Mucosa of rectum (tissue), 2 donors: ENCODE measurements around the gene CD33.

Source experiments
- H3K27ac ChIP-seq, 2 donors: one replicate each; pipeline ENCODE4 v1.7.0; 2013; ENCODE audit warnings: inconsistent platforms in 2 of 2, low read depth in 2 of 2, low read length in 2 of 2
- H3K27me3 ChIP-seq, 2 donors: one replicate each; pipeline ENCODE4 v1.7.0; 2013; ENCODE audit warnings: low read length in 2 of 2; ENCODE audit not compliant: control insufficient read depth in 2 of 2, insufficient read depth in 2 of 2
- H3K36me3 ChIP-seq, 2 donors: one replicate each; pipeline ENCODE4 v1.7.0; 2013; ENCODE audit warnings: low read length in 2 of 2; ENCODE audit not compliant: control insufficient read depth in 2 of 2, insufficient read depth in 2 of 2
- H3K4me1 ChIP-seq, 2 donors: one replicate each; pipeline ENCODE4 v1.7.0; 2013; ENCODE audit warnings: low read length in 2 of 2, mild to moderate bottlenecking in 1 of 2; ENCODE audit not compliant: control insufficient read depth in 2 of 2, insufficient read depth in 2 of 2
- H3K4me3 ChIP-seq, 2 donors: one replicate each; pipeline ENCODE4 v1.7.0; 2013; ENCODE audit warnings: low read length in 2 of 2
- H3K9ac ChIP-seq, 2 donors: one replicate each; pipeline ENCODE4 v1.7.0; 2013; ENCODE audit warnings: low read length in 2 of 2, low read depth in 1 of 2, mild to moderate bottlenecking in 1 of 2
- H3K9me3 ChIP-seq, 2 donors: one replicate each; pipeline ENCODE4 v1.7.0; 2013; ENCODE audit warnings: low read length in 2 of 2; ENCODE audit not compliant: control insufficient read depth in 2 of 2
- donor health status: healthy.
- donor health status: Normal muscosa, but diverticular disease.

Gene CD33

DNA sequence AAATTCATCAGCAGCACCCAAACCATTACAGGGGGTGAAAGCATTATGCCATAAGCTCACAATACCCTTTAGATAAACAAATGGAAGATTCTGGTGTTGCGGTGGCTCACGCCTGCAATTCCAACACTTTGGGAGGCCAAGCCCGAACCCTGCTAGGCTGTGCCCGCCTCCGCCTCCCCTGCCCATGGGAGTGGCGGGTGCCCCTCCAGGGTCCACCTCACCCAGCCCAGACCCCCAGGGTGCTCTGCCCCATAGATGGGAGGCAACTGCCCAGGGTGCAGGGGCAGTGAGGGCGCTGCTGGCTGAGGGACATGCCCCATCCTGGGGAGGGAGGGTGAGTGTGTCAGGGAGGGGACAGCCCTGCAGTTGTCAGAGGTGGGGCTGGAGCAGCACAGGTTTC lies 16.0 kb downstream of the CD33 start:
- H3K27me3 ChIP-seq, result no peaks in the 10 kb centered on the region

DNA sequence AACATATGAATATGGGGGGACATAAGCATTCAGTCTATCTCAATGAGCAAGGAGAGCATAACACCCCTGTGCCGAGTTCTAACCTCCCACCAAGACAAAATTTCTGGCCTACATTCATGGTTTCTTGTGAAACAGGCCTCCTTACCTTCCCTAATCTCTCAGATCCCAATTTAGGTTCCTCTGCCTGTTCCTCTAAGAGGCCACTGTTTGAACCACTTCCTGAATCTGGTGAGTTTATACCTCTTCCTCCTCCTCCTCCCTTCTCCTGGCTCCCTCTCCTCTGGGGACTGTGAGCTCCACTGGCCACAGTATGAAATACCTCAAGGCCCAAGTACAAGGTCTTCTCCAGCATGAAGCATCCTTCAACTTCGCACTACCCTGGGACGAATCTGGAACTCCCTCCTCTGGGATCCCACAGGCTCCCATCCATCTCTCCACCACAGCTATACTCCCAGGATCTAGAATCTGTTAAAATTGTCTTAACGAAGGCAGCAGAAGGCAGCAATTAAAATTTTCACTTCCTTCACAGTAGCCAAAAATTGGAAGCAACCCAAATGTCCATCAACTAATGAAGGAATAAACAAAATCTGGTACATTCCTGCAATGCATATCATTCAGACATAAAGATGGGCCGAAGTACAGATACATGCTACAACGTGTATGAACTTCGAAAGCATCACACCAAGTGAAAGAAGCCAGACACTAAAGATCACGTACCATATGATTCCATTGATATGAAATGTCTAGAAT lies 18.2 kb downstream of the CD33 start:
- H3K27ac ChIP-seq, result no peak overlapping the region
- H3K36me3 ChIP-seq, result no peaks in the 10 kb centered on the region
- H3K9ac ChIP-seq, result no peak overlapping the region
- no peaks in the 10 kb centered on the region for H3K9me3 ChIP-seq
- no peaks in the 10 kb centered on the region for H3K27me3 ChIP-seq
- H3K4me1 ChIP-seq, result no peaks in the 10 kb centered on the region
- H3K4me3 ChIP-seq, result no peak overlapping the region

More for the DNA sequence above, 16.0 kb downstream of the CD33 start:
- no peaks in the 10 kb centered on the region for H3K36me3 ChIP-seq
- H3K4me3 ChIP-seq, result no peak overlapping the region
- no peak overlapping the region for H3K9ac ChIP-seq
- no peaks in the 10 kb centered on the region for H3K9me3 ChIP-seq
- no peak overlapping the region for H3K27ac ChIP-seq
- no peaks in the 10 kb centered on the region for H3K4me1 ChIP-seq

DNA sequence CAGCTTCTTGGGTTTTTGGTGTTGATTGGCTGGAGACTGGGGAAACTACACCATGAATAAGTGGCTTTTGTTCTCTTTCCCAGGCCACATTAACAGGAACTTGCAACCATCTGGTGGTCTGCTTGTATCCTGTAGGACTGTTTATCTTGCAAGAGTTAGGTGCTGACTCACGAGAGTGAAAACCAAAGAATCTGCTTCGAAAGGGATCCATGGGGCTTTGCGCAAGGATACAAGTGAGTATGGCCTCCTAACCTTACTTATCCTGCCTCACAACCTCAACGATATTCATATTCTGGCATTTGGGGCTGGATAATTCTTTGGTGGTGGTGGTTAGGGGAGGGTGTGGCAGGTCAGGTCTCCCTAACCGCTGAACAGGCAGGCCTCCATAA lies 21.3 kb downstream of the CD33 start:
- H3K9me3 ChIP-seq, result no peaks in the 10 kb centered on the region
- no peak overlapping the region for H3K27ac ChIP-seq
- H3K4me3 ChIP-seq, result no peak overlapping the region
- no peaks in the 10 kb centered on the region for H3K36me3 ChIP-seq
- H3K4me1 ChIP-seq, result no peaks in the 10 kb centered on the region
- no peaks in the 10 kb centered on the region for H3K27me3 ChIP-seq
- H3K9ac ChIP-seq, result no peak overlapping the region

DNA sequence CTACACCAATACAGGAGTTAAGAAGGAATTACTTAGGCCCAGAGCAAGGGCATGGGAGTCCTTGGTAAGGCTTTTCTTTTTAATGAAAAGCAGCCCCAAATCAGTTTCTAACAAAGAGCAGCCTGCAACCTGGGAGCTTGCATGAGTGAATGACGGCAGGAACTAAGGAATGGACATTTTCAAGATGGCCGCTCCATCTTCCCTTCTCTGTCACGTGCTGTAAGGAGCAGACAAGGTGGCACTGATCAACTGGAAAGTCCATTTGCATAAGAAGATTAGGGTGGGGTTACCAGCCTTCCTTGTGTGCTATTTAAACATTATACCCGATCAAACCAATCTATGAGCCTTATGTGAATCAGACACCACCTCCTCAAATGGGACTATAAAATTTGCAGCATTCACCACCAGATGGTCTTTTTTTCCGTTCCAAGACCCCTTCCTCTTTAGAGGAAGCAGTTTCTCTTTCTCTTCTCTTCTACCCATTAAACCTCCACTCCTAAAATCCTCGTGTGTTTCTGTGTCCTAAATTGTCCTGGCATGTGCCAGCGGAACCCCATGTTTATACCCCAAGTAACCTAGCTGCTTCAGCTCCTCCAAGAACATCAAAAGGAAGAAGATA lies 23.2 kb downstream of the CD33 start:
- H3K9me3 ChIP-seq, result no peaks in the 10 kb centered on the region
- H3K9ac ChIP-seq, result no peak overlapping the region
- H3K27ac ChIP-seq, result no peak overlapping the region
- H3K4me1 ChIP-seq, result no peaks in the 10 kb centered on the region
- H3K27me3 ChIP-seq, result no peaks in the 10 kb centered on the region
- no peak overlapping the region for H3K4me3 ChIP-seq
- no peaks in the 10 kb centered on the region for H3K36me3 ChIP-seq

DNA sequence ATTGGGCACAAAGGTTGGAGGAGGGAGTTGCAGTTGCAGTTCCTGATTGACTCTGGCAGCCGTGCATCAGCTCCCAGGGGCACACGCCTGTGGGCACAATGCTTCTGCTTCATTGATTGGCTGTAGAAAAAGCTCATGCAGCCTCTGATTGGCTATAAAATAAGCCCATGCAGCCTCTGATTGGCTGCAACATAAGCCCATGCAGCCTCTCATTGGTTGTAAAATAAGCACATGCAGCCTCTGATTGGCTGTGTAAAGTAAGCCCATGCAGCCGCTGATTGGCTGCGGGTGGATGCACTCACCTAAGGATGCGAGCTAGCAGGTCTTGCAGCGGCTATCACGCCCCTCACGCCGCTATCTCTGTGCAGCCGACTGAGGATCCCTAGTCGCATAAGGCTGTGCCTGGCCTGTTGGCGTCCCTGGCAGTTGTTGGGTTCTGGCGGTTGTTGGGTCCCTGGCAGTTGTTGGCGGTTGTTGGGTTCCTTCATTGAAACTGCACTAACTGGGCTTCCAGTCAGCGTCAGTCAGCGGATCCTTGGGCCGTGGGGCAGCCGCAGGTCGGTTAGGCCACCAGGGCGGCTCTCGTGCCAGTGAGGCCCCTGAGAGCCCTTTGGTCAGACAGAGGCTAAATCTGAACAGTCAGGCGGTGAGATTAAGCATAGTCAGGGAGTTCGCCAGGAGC lies 26.0 kb downstream of the CD33 start, which contains the start of gene SIGLECL1:
TSS of gene SIGLECL1 (plus strand) at position 295 of the 682 bp plus-strand sequence. CDS start 12,993 bp downstream, outside the sequence.
- Histone ChIP-seq H3K27me3 (no peaks in the 10 kb centered on the region), H3K27ac (no peak within 1 kb of the TSS), H3K9me3 (no peaks in the 10 kb centered on the region), H3K9ac (no peak within 1 kb of the TSS), H3K36me3 (no peaks in the 10 kb centered on the region), H3K4me3 (no peak within 1 kb of the TSS), H3K4me1 (no peaks in the 10 kb centered on the region)

DNA sequence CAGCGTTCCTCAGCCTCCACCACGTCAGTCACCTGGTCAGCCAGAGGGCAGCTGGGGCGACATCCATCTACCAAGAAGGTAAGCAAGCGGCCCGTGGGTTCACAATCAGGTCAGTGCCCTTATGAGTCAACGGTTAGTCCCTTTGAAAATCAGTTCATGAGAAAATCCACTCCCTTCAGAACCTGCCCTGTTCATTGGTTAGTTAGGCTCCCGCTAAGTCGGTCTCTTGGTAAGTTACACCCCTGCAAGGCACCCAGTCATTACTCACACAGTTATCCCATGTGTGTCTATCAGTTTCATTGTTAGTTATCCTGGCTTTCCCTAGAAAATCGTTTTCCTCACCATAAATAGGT lies 26.6 kb downstream of the CD33 start:
- Histone ChIP-seq H3K9ac (no peak overlapping the region), H3K36me3 (no peaks in the 10 kb centered on the region), H3K9me3 (no peaks in the 10 kb centered on the region), H3K27me3 (no peaks in the 10 kb centered on the region), H3K27ac (no peak overlapping the region), H3K4me3 (no peak overlapping the region), H3K4me1 (no peaks in the 10 kb centered on the region)

DNA sequence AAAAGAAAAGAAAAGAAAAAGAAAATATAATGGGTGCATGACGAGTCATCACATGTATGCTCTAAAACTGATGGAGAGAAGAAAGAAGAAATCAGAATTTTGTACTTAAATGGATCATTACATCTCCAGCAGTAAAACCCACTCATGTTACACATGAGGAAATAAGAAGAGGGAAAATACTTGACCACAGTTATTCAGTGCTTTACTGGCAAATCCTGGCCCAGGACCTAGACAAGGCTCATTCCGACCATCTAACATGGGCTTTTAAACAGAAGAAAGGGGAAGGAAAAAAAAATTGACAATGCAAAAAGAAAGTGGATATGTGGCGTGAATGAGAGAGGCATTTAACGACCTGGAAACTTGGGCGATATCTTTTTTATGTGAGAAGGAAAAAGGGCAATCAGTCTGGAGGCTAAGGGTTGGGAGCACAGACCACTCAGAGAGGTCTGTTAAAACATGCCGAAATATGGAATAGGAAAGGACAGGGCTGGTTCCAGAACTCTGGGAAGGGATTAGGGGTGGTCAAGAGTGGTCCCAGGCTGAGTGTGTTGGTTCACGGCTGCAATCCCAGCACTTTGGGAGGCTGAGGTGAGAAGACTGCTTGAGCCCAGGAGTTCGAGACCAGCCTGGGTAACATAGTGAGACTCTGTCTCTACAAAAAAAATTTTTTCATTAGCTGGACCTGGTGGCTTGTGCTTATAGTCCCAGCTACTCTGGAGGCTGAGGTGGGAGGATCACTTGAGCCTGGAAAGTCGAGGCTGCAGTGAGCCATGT lies 27.6 kb downstream of the CD33 start:
- no peak overlapping the region for H3K9ac ChIP-seq
- no peak overlapping the region for H3K4me3 ChIP-seq
- H3K36me3 ChIP-seq, result no peaks in the 10 kb centered on the region
- H3K27me3 ChIP-seq, result no peaks in the 10 kb centered on the region
- no peaks in the 10 kb centered on the region for H3K9me3 ChIP-seq
- H3K27ac ChIP-seq, result no peak overlapping the region
- no peaks in the 10 kb centered on the region for H3K4me1 ChIP-seq

DNA sequence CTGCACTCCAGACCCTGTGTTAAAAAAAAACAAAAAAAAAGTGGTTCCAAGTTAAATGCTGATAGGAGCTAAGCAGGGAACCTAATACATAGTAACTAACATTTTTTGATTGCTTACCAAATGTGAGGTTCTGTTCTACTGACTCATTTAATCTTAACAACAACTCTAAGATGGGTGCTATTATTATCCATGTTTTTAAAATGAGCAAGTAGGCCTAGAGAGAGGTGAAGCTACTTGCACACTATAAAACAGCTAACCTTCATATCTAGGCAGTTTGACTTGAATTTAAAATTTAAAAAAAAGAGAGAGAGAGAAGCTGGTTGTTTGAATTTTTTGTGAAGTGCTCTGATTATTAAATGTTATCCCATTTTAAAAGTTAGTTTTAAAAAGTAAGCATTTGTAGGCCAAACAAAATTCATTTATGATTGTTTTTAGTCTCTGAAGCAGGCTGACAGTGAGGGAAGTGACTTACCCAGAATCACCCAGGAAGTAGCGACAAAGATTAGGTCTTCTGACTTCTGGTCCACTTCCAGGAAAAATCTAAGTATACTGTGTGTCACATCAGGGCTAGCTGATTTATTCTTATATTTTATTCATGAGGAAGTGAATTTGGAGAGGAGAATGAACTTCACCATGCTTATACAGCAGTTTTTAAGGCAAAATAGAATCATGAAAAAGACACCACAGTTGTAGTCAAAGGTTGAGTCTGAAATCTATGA lies 28.4 kb downstream of the CD33 start:
- Histone ChIP-seq H3K4me3 (no peak overlapping the region), H3K27me3 (no peaks in the 10 kb centered on the region), H3K9ac (no peak overlapping the region), H3K9me3 (no peaks in the 10 kb centered on the region), H3K36me3 (no peaks in the 10 kb centered on the region), H3K27ac (no peak overlapping the region), H3K4me1 (no peaks in the 10 kb centered on the region)

DNA sequence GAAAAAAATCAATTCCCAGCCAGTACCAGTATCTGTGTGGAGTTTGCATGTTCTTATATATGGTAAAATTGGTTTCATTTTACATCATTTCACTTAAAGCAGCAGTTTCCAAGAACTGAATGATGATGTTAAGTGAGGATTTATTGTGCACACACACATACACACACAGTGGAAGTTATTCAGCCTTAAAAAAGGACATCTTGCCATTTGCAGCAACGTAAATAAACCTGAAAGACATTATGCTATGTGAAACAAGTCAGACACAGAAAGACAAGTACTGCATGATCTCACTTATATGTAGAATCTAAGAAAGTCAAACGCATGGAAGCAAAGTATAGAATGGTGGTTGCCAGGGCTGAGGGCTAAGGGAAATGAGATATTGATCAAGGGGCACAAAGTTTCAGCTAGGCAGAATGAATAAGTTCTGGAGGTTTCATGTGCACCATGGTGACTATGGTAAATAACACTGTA lies 31.3 kb downstream of the CD33 start:
- Histone ChIP-seq H3K4me1 (no peaks in the 10 kb centered on the region), H3K4me3 (no peak overlapping the region), H3K36me3 (no peaks in the 10 kb centered on the region), H3K27ac (no peak overlapping the region), H3K27me3 (no peaks in the 10 kb centered on the region), H3K9ac (no peak overlapping the region), H3K9me3 (no peaks in the 10 kb centered on the region)
